ENCODE measurements around the gene MYBBP1A.

GRCh38 chr17:4527134-4527533 lies 28.1 kb downstream of the MYBBP1A start:
- TF ChIP-seq CTCF (conservative IDR thresholded peaks at IDR 0.05; ENCODE audit: low read depth, low read length): no peak
- TF ChIP-seq EZH2 (IDR thresholded peaks at IDR 0.05; ENCODE audit: borderline replicate concordance, low read depth, low read length, poor library complexity, severe bottlenecking): no peak

All from A673 (cell line).